Mammary epithelial cell (primary cell): ENCODE results near the gene P4HA2.

ENCODE experiments used
- EZH2 ChIP-seq: IDR thresholded peaks from 2 replicates; pipeline ENCODE4 v1.6.1; 2012; ENCODE audit warnings: low read length, inconsistent platforms, borderline replicate concordance
- TF ChIP-seq, protein P1 (sequence below), 2 donors: IDR thresholded peaks in 1 of 2; conservative IDR thresholded peaks in 1 of 2; 2 replicates each; pipeline ENCODE4 v1.5.1; 2011 to 2012; ENCODE audit warnings: inconsistent platforms in 2 of 2, low read length in 2 of 2, mild to moderate bottlenecking in 2 of 2, control low read depth in 1 of 2, low read depth in 1 of 2; ENCODE audit not compliant: insufficient read depth in 1 of 2; ENCODE audit errors: extremely low read depth in 1 of 2

DNA sequence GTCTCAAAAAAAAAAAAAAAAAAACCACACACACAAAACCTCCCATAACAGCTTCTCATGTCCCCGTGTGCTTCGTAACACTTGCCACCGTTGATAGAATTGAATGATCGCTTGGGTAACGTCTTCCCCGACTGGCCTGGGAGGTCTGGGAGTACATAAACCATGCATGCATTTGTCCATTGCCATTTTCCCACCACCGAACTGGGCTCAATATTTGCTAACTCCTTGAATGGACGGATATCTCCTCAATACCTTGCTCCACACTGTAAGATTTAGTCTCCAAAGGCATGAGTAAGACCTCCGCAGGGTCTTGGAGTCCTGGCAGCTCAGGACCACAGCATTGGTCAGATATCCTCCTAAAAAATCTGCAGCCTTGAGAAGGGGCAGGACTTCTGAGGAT lies 3.2 kb upstream of the P4HA2 start:
- TF ChIP-seq, protein P1, sequence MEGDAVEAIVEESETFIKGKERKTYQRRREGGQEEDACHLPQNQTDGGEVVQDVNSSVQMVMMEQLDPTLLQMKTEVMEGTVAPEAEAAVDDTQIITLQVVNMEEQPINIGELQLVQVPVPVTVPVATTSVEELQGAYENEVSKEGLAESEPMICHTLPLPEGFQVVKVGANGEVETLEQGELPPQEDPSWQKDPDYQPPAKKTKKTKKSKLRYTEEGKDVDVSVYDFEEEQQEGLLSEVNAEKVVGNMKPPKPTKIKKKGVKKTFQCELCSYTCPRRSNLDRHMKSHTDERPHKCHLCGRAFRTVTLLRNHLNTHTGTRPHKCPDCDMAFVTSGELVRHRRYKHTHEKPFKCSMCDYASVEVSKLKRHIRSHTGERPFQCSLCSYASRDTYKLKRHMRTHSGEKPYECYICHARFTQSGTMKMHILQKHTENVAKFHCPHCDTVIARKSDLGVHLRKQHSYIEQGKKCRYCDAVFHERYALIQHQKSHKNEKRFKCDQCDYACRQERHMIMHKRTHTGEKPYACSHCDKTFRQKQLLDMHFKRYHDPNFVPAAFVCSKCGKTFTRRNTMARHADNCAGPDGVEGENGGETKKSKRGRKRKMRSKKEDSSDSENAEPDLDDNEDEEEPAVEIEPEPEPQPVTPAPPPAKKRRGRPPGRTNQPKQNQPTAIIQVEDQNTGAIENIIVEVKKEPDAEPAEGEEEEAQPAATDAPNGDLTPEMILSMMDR (conservative IDR thresholded peaks at IDR 0.05 in 1 of 2, IDR thresholded peaks at IDR 0.05 in 1 of 2; ENCODE audit: extremely low read depth in 1 of 2, insufficient read depth in 1 of 2, low read depth in 1 of 2, low read length in 2 of 2) = no peak
- TF ChIP-seq EZH2 = no peak
